ENCODE data around the gene PLAC1. TPM values are rescaled to one million over a fixed set of nuclear protein-coding genes. Genes with fewer than 3 reads are reported as not detected.

The PLAC1 gene
- total RNA-seq, 2 experiments from 2014 or later = not detected

- ATAC-seq (no peak), DNase-seq (no peak)
- no peak overlapping the region for H3K27ac Mint-ChIP-seq
- H3K36me3 Mint-ChIP-seq (ENCODE audit: low read depth) = no peaks in the 10 kb centered on the region
- ChIA-PET POLR2A (no interaction called here), CTCF (no interaction called here)
- no peaks in the 10 kb centered on the region for H3K9me3 Mint-ChIP-seq (ENCODE audit: insufficient read depth)
- H3K27me3 Mint-ChIP-seq (ENCODE audit: low read depth) = peaks cover 9% of the 10 kb centered on the region
- no peaks in the 10 kb centered on the region for H3K4me1 Mint-ChIP-seq (ENCODE audit: low read depth)
- no peak overlapping the region for H3K4me3 Mint-ChIP-seq
Observed at GRCh38 chrX:134661295-134661694, 3.0 kb upstream of the PLAC1 start.

- DNase-seq = no peak
- peaks cover 9% of the 10 kb centered on the region for H3K27me3 Mint-ChIP-seq (ENCODE audit: low read depth)
- no peaks in the 10 kb centered on the region for H3K9me3 Mint-ChIP-seq (ENCODE audit: insufficient read depth)
- no peaks in the 10 kb centered on the region for H3K4me1 Mint-ChIP-seq (ENCODE audit: low read depth)
- ChIA-PET POLR2A (no interaction called here), CTCF (no interaction called here)
- no peak overlapping the region for H3K4me3 Mint-ChIP-seq
- ATAC-seq = no peak
- H3K36me3 Mint-ChIP-seq (ENCODE audit: low read depth) = no peaks in the 10 kb centered on the region
- H3K27ac Mint-ChIP-seq = no peak overlapping the region
Observed at GRCh38 chrX:134660627-134661026, 2.4 kb upstream of the PLAC1 start.

GRCh38 chrX:134659761-134660160 is 1.5 kb upstream of the PLAC1 start:
- POLR2A ChIA-PET = interaction anchor here (0.6 kb wide), 1 partner anchor 139 kb away, joined by 3 read pairs; no protein-coding TSS in a partner anchor
- Mint-ChIP-seq H3K27me3 (ENCODE audit: low read depth) (peaks cover 7% of the 10 kb centered on the region), H3K4me3 (no peak overlapping the region), H3K27ac (no peak overlapping the region), H3K36me3 (ENCODE audit: low read depth) (no peaks in the 10 kb centered on the region), H3K4me1 (ENCODE audit: low read depth) (no peaks in the 10 kb centered on the region), H3K9me3 (ENCODE audit: insufficient read depth) (no peaks in the 10 kb centered on the region)
- no peak for ATAC-seq
- CTCF ChIA-PET = no interaction called here
- DNase-seq = no peak

- Mint-ChIP-seq H3K4me1 (ENCODE audit: low read depth) (no peaks in the 10 kb centered on the region), H3K27ac (no peak overlapping the region), H3K27me3 (ENCODE audit: low read depth) (peaks cover 7% of the 10 kb centered on the region), H3K4me3 (no peak overlapping the region), H3K9me3 (ENCODE audit: insufficient read depth) (no peaks in the 10 kb centered on the region), H3K36me3 (ENCODE audit: low read depth) (no peaks in the 10 kb centered on the region)
- ATAC-seq = no peak
- DNase-seq = no peak
- ChIA-PET CTCF (no interaction called here), POLR2A (no interaction called here)
Observed at GRCh38 chrX:134658760-134659023, 421 bp upstream of the PLAC1 start.

GRCh38 chrX:134654398-134655012 is 3.8 kb downstream of the PLAC1 start:
- peaks cover 4% of the 10 kb centered on the region for H3K27me3 Mint-ChIP-seq (ENCODE audit: low read depth)
- no peak for ATAC-seq
- H3K27ac Mint-ChIP-seq = no peak overlapping the region
- no peak overlapping the region for H3K4me3 Mint-ChIP-seq
- ChIA-PET CTCF (no interaction called here), POLR2A (no interaction called here)
- H3K9me3 Mint-ChIP-seq (ENCODE audit: insufficient read depth) = no peaks in the 10 kb centered on the region
- no peaks in the 10 kb centered on the region for H3K36me3 Mint-ChIP-seq (ENCODE audit: low read depth)
- no peak for DNase-seq
- no peaks in the 10 kb centered on the region for H3K4me1 Mint-ChIP-seq (ENCODE audit: low read depth)

GRCh38 chrX:134653835-134654234 is 4.4 kb downstream of the PLAC1 start:
- Mint-ChIP-seq H3K36me3 (ENCODE audit: low read depth) (no peaks in the 10 kb centered on the region), H3K4me1 (ENCODE audit: low read depth) (no peaks in the 10 kb centered on the region), H3K9me3 (ENCODE audit: insufficient read depth) (no peaks in the 10 kb centered on the region), H3K27me3 (ENCODE audit: low read depth) (peaks cover 4% of the 10 kb centered on the region), H3K27ac (no peak overlapping the region), H3K4me3 (no peak overlapping the region)
- ChIA-PET POLR2A (no interaction called here), CTCF (no interaction called here)
- DNase-seq (no peak), ATAC-seq (no peak)

- Mint-ChIP-seq H3K9me3 (ENCODE audit: insufficient read depth) (no peaks in the 10 kb centered on the region), H3K27ac (no peak overlapping the region), H3K36me3 (ENCODE audit: low read depth) (no peaks in the 10 kb centered on the region), H3K4me1 (ENCODE audit: low read depth) (no peaks in the 10 kb centered on the region), H3K27me3 (ENCODE audit: low read depth) (peaks cover 2% of the 10 kb centered on the region), H3K4me3 (no peak overlapping the region)
- CTCF ChIA-PET = no interaction called here
- POLR2A ChIA-PET = no interaction called here
- ATAC-seq (no peak), DNase-seq (no peak)
Observed at GRCh38 chrX:134650701-134651100, 7.6 kb downstream of the PLAC1 start.

GRCh38 chrX:134649770-134650169 is 8.5 kb downstream of the PLAC1 start:
- DNase-seq (no peak), ATAC-seq (no peak)
- Mint-ChIP-seq H3K27me3 (ENCODE audit: low read depth) (peaks cover 2% of the 10 kb centered on the region), H3K4me1 (ENCODE audit: low read depth) (no peaks in the 10 kb centered on the region), H3K36me3 (ENCODE audit: low read depth) (no peaks in the 10 kb centered on the region), H3K9me3 (ENCODE audit: insufficient read depth) (no peaks in the 10 kb centered on the region), H3K27ac (no peak overlapping the region), H3K4me3 (no peak overlapping the region)
- ChIA-PET POLR2A (no interaction called here), CTCF (no interaction called here)

- POLR2A ChIA-PET = interaction anchor here (0.6 kb wide), 1 partner anchor 163 kb away, joined by 3 read pairs; no protein-coding TSS in a partner anchor
- ATAC-seq (no peak), DNase-seq (no peak)
- Mint-ChIP-seq H3K36me3 (ENCODE audit: low read depth) (no peaks in the 10 kb centered on the region), H3K9me3 (ENCODE audit: insufficient read depth) (no peaks in the 10 kb centered on the region), H3K4me1 (ENCODE audit: low read depth) (no peaks in the 10 kb centered on the region), H3K27ac (no peak overlapping the region), H3K4me3 (no peak overlapping the region), H3K27me3 (ENCODE audit: low read depth) (peaks cover 5% of the 10 kb centered on the region)
- CTCF ChIA-PET = no interaction called here
Observed at GRCh38 chrX:134647477-134647877, 10.8 kb downstream of the PLAC1 start.

GRCh38 chrX:134646691-134647090 is 11.6 kb downstream of the PLAC1 start:
- CTCF ChIA-PET = no interaction called here
- POLR2A ChIA-PET = interaction anchor here (0.6 kb wide), 1 partner anchor 164 kb away, joined by 3 read pairs; no protein-coding TSS in a partner anchor
- H3K27ac Mint-ChIP-seq = no peak overlapping the region
- no peaks in the 10 kb centered on the region for H3K36me3 Mint-ChIP-seq (ENCODE audit: low read depth)
- H3K9me3 Mint-ChIP-seq (ENCODE audit: insufficient read depth) = no peaks in the 10 kb centered on the region
- no peak overlapping the region for H3K4me3 Mint-ChIP-seq
- peaks cover 7% of the 10 kb centered on the region for H3K27me3 Mint-ChIP-seq (ENCODE audit: low read depth)
- ATAC-seq = no peak
- DNase-seq = no peak
- H3K4me1 Mint-ChIP-seq (ENCODE audit: low read depth) = no peaks in the 10 kb centered on the region

- Mint-ChIP-seq H3K4me1 (ENCODE audit: low read depth) (no peaks in the 10 kb centered on the region), H3K4me3 (no peak overlapping the region), H3K9me3 (ENCODE audit: insufficient read depth) (no peaks in the 10 kb centered on the region), H3K27ac (no peak overlapping the region), H3K27me3 (ENCODE audit: low read depth) (peaks cover 7% of the 10 kb centered on the region), H3K36me3 (ENCODE audit: low read depth) (no peaks in the 10 kb centered on the region)
- DNase-seq (no peak), ATAC-seq (no peak)
- ChIA-PET CTCF (no interaction called here), POLR2A (no interaction called here)
Observed at GRCh38 chrX:134645936-134646543, 12.2 kb downstream of the PLAC1 start.

GRCh38 chrX:134642386-134642785 is 15.9 kb downstream of the PLAC1 start:
- Mint-ChIP-seq H3K36me3 (ENCODE audit: low read depth) (no peaks in the 10 kb centered on the region), H3K27ac (no peak overlapping the region), H3K9me3 (ENCODE audit: insufficient read depth) (no peaks in the 10 kb centered on the region), H3K4me1 (ENCODE audit: low read depth) (no peaks in the 10 kb centered on the region), H3K27me3 (ENCODE audit: low read depth) (peaks cover 8% of the 10 kb centered on the region), H3K4me3 (no peak overlapping the region)
- POLR2A ChIA-PET = no interaction called here
- ATAC-seq (no peak), DNase-seq (no peak)
- CTCF ChIA-PET = interaction anchor here (1.3 kb wide), 1 partner anchor 12 kb away, joined by 4 read pairs; no protein-coding TSS in a partner anchor

- Mint-ChIP-seq H3K27ac (no peak overlapping the region), H3K36me3 (ENCODE audit: low read depth) (no peaks in the 10 kb centered on the region), H3K9me3 (ENCODE audit: insufficient read depth) (no peaks in the 10 kb centered on the region), H3K4me1 (ENCODE audit: low read depth) (no peaks in the 10 kb centered on the region), H3K4me3 (no peak overlapping the region), H3K27me3 (ENCODE audit: low read depth) (peaks cover 8% of the 10 kb centered on the region)
- POLR2A ChIA-PET = no interaction called here
- CTCF ChIA-PET = no interaction called here
- no peak for ATAC-seq
- DNase-seq = no peak
Observed at GRCh38 chrX:134641346-134641745, 16.9 kb downstream of the PLAC1 start.
